ENCODE results near the gene CEP120.
"Not testable (repeated sequence)": the region's sequence is repeated elsewhere in the genome, so short reads cannot be mapped to it uniquely, and the experiment has no call there.

CEP120 gene

DNA sequence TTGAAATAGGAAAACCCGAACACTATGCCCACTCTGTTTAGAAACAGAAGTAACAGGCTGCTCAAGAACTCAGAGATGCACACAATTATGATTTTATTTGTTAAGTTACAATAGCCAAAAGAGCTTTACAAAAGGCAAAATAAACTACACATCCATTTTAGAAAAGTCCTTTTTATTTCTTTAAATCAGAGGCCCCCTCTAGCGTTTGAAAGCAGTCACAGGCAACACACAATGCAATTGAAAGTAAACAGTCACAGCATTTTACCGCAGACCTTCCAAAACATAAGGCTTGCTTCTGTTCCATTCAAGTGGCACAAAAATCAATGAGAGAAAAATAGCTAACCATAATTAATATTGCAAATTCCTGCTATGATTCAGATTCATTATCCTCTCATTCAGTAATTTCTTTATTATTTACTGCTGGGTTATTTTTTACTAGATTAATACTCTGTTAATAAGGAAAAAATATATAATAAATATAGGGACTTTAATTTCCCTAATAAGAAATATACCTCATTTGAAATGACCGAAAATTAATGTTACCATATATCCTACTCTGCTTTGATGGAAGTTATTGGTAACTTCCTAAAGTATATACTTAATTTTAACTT is 78.3 kb downstream of the CEP120 start:
- no peaks in the 10 kb centered on the region for H3K9me3 ChIP-seq (ENCODE audit: insufficient read depth, low read depth, low read length)
- H3K4me3 ChIP-seq (ENCODE audit: low read length): no peak overlapping the region
- H3K4me1 ChIP-seq (ENCODE audit: insufficient read depth, low read length): no peaks in the 10 kb centered on the region
- H3K36me3 ChIP-seq (ENCODE audit: insufficient read depth, low read depth, low read length): peaks cover 26% of the 10 kb centered on the region
- H3K27me3 ChIP-seq (ENCODE audit: insufficient read depth, low read length): no peaks in the 10 kb centered on the region
- H3K27ac ChIP-seq (ENCODE audit: low read length): no peak overlapping the region
- H3K9ac ChIP-seq (ENCODE audit: low read depth, low read length): no peak overlapping the region

DNA sequence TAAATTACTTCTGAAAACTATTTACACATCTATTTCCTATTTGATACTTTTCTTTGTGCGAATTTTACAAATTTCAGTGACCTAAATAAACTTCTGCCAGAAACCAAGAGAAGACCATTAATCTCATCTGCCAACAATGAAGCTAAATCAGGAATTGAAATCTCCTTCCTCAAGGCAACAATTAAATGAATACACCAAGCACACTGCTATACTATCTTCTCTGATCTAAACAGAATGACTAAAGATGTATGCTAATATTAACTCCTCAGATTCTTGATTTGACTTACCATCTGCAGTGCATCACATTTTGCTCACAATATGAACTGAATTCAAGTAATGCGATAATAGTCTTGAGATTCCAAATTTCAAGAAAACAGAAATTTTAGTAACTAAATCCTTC is 82.3 kb downstream of the CEP120 start:
- H3K4me3 ChIP-seq (ENCODE audit: low read length): no peak overlapping the region
- H3K27ac ChIP-seq (ENCODE audit: low read length): no peak overlapping the region
- no peaks in the 10 kb centered on the region for H3K27me3 ChIP-seq (ENCODE audit: insufficient read depth, low read length)
- H3K9me3 ChIP-seq (ENCODE audit: insufficient read depth, low read depth, low read length): no peaks in the 10 kb centered on the region
- no peak overlapping the region for H3K9ac ChIP-seq (ENCODE audit: low read depth, low read length)
- H3K36me3 ChIP-seq (ENCODE audit: insufficient read depth, low read depth, low read length): peaks cover 6% of the 10 kb centered on the region; the same call in 1 of the 2 replicates
- H3K4me1 ChIP-seq (ENCODE audit: insufficient read depth, low read length): no peaks in the 10 kb centered on the region

DNA sequence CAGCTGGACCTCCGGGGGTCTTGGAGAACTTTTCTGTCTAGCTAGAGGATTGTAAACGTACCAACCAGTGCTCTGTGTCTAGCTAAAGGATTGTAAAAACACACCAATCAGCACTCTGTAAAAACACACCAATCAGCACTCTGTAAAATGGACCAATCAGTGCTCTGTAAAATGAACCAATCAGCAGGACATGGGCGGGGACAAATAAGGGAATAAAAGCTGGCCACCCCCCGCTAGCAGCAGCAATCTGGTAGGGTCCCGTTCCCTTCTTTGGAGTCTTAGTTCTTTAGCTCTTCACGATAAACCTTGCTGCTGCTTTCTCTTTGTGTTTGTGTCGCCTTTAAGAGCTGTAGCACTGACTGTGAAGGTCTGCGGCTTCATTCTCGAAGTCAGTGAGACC is 114.8 kb downstream of the CEP120 start:
- not testable (repeated sequence) for H3K36me3 ChIP-seq (ENCODE audit: insufficient read depth, low read depth, low read length); H3K4me3 ChIP-seq (ENCODE audit: low read length); H3K9ac ChIP-seq (ENCODE audit: low read depth, low read length); H3K27me3 ChIP-seq (ENCODE audit: insufficient read depth, low read length); H3K9me3 ChIP-seq (ENCODE audit: insufficient read depth, low read depth, low read length); H3K27ac ChIP-seq (ENCODE audit: low read length); H3K4me1 ChIP-seq (ENCODE audit: insufficient read depth, low read length)

GRCh38 chr5:123305751-123306150 is 117.5 kb downstream of the CEP120 start:
- H3K4me3 ChIP-seq (ENCODE audit: low read length): no peak overlapping the region
- no peaks in the 10 kb centered on the region for H3K9me3 ChIP-seq (ENCODE audit: insufficient read depth, low read depth, low read length)
- no peak overlapping the region for H3K27ac ChIP-seq (ENCODE audit: low read length)
- no peaks in the 10 kb centered on the region for H3K36me3 ChIP-seq (ENCODE audit: insufficient read depth, low read depth, low read length)
- H3K27me3 ChIP-seq (ENCODE audit: insufficient read depth, low read length): no peaks in the 10 kb centered on the region
- H3K9ac ChIP-seq (ENCODE audit: low read depth, low read length): no peak overlapping the region
- peaks cover 1% of the 10 kb centered on the region; the same call in 1 of the 2 replicates for H3K4me1 ChIP-seq (ENCODE audit: insufficient read depth, low read length)

DNA sequence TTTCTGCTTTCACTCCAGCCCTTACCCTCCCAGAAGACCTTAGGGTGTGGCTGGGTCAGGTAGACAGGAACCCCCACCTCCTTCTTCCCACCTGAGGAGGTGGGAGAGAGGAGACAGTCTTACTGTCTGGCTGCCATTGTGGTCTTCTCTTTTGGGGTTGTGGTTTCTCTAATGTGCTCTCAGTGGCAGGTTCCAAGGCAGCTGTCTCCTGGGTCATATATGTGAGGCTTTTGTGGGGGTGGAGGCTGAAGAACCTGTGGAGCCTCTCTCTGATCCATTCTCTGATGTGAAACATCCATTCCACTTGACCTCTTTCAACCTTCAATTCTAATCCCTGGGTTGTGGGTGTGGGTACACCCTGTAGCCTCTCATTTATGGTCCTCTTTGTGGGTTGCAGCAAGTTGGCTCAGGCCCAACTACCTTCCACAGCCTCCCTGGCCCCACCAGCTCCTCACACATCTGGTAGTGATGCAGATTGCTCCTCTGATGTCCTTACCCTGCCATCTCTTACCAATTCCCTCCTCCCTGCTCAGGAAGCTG is 118.4 kb downstream of the CEP120 start:
- Histone ChIP-seq H3K4me3 (ENCODE audit: low read length) (no peak overlapping the region), H3K9ac (ENCODE audit: low read depth, low read length) (no peak overlapping the region), H3K4me1 (ENCODE audit: insufficient read depth, low read length) (peaks cover 6% of the 10 kb centered on the region; the same call in 1 of the 2 replicates), H3K9me3 (ENCODE audit: insufficient read depth, low read depth, low read length) (no peaks in the 10 kb centered on the region), H3K27me3 (ENCODE audit: insufficient read depth, low read length) (no peaks in the 10 kb centered on the region), H3K27ac (ENCODE audit: low read length) (no peak overlapping the region), H3K36me3 (ENCODE audit: insufficient read depth, low read depth, low read length) (no peaks in the 10 kb centered on the region)

DNA sequence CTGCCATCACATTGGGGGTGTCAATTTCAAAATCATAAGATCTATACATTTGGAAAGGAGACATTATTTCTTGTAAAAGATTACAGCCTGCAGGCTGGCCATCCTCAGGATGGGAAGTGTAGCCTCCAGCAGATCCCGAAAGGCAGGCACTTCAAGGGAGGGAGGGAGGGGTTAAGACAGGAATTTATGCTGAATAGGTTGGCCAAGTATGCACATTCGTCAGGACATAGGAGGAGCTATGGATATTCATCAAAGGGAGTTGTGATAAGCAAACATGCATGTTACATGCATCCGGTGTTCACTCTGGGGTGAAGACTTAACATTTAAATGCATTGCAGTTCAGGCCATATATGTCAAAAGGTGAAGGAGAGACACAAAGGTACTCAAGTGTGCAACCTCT is 119.4 kb downstream of the CEP120 start:
- H3K36me3 ChIP-seq (ENCODE audit: insufficient read depth, low read depth, low read length): no peaks in the 10 kb centered on the region
- no peaks in the 10 kb centered on the region for H3K27me3 ChIP-seq (ENCODE audit: insufficient read depth, low read length)
- no peak overlapping the region for H3K9ac ChIP-seq (ENCODE audit: low read depth, low read length)
- H3K9me3 ChIP-seq (ENCODE audit: insufficient read depth, low read depth, low read length): no peaks in the 10 kb centered on the region
- no peak overlapping the region for H3K4me3 ChIP-seq (ENCODE audit: low read length)
- H3K27ac ChIP-seq (ENCODE audit: low read length): no peak overlapping the region
- peaks cover 12% of the 10 kb centered on the region; the same call in 1 of the 2 replicates for H3K4me1 ChIP-seq (ENCODE audit: insufficient read depth, low read length)

DNA sequence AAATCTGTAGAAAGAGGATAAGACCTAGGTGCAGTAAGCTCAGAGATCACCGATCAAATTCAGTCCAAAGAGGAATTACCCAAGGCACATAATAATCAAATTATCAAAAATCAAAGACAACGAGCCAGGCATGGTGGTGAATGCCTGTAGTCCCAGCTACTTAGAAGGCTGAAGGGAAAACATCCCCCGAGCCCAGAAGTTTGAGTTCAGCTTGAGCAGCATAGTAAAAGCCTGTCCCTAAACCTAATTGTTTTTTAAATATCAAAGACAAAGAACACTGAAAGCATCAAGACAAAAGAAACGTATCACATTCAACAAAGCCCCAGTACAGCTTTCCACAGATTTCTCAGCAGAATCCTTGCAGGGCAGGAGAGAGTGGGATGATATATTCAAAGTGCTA is 122.9 kb downstream of the CEP120 start:
- H3K4me1 ChIP-seq (ENCODE audit: insufficient read depth, low read length): peaks cover 21% of the 10 kb centered on the region; the same call in 1 of the 2 replicates
- no peak overlapping the region for H3K27ac ChIP-seq (ENCODE audit: low read length)
- H3K9me3 ChIP-seq (ENCODE audit: insufficient read depth, low read depth, low read length): no peaks in the 10 kb centered on the region
- no peak overlapping the region for H3K9ac ChIP-seq (ENCODE audit: low read depth, low read length)
- H3K27me3 ChIP-seq (ENCODE audit: insufficient read depth, low read length): no peaks in the 10 kb centered on the region
- H3K36me3 ChIP-seq (ENCODE audit: insufficient read depth, low read depth, low read length): no peaks in the 10 kb centered on the region
- no peak overlapping the region for H3K4me3 ChIP-seq (ENCODE audit: low read length)

DNA sequence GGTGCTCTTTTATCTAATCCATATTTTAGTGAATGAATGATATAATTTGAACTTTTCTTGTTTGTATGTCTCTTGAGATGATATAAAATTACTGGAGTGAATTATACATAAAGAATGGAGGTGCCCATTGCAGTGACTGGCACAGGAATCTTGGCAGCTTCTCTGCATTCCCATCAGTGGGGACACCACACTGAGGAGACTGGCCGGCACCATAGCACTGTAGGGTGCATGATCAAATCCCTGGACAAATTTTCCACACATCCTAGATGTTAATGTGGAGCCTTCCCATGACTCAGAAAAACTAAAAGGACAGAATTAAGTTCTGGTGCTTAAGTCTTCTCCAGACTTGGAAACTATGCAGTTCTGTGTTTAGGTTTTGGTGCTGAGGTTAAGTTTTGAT is 124.1 kb downstream of the CEP120 start:
- Histone ChIP-seq H3K27me3 (ENCODE audit: insufficient read depth, low read length) (no peaks in the 10 kb centered on the region), H3K36me3 (ENCODE audit: insufficient read depth, low read depth, low read length) (no peaks in the 10 kb centered on the region), H3K9ac (ENCODE audit: low read depth, low read length) (no peak overlapping the region), H3K9me3 (ENCODE audit: insufficient read depth, low read depth, low read length) (no peaks in the 10 kb centered on the region), H3K4me1 (ENCODE audit: insufficient read depth, low read length) (peaks cover 21% of the 10 kb centered on the region; the same call in 1 of the 2 replicates), H3K4me3 (ENCODE audit: low read length) (no peak overlapping the region), H3K27ac (ENCODE audit: low read length) (no peak overlapping the region)

DNA sequence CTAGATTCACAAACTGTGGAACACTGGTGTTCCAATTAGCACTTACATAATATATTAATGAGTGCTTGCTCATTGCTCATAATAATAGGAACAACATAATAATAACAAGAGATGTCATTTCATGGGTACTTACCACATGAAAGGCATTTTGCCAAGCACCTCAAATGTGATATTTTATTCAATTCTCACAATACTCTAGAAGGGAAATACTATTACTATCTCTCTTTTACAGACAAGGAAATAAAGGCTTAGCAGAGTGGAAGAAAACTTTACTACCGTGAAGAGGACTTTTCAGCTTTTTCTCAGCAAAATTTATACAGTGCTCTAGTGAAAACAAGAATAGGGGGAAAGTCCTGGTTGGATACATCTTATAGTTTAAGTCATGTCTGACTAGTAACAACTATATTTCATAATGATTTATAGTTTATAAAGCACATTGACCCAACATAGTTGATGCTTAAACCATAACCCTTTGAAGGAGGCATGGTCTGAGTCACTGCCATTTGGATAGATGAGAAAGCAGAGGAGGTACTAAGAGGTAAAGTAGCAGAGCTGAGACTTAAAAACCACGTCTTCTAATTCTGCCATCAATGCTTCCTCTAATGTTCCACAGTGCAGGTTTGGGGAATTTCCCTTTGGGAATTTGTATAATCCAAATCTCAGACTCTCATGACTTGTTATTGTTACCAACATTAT is 124.7 kb downstream of the CEP120 start:
- Histone ChIP-seq H3K27me3 (ENCODE audit: insufficient read depth, low read length) (no peaks in the 10 kb centered on the region), H3K4me1 (ENCODE audit: insufficient read depth, low read length) (peaks cover 21% of the 10 kb centered on the region; the same call in 1 of the 2 replicates), H3K27ac (ENCODE audit: low read length) (no peak overlapping the region), H3K9ac (ENCODE audit: low read depth, low read length) (no peak overlapping the region), H3K9me3 (ENCODE audit: insufficient read depth, low read depth, low read length) (no peaks in the 10 kb centered on the region), H3K4me3 (ENCODE audit: low read length) (no peak overlapping the region), H3K36me3 (ENCODE audit: insufficient read depth, low read depth, low read length) (no peaks in the 10 kb centered on the region)

- no peaks in the 10 kb centered on the region for H3K36me3 ChIP-seq (ENCODE audit: insufficient read depth, low read depth, low read length)
- no peak overlapping the region for H3K4me3 ChIP-seq (ENCODE audit: low read length)
- H3K27ac ChIP-seq (ENCODE audit: low read length): no peak overlapping the region
- no peak overlapping the region for H3K9ac ChIP-seq (ENCODE audit: low read depth, low read length)
- H3K9me3 ChIP-seq (ENCODE audit: insufficient read depth, low read depth, low read length): no peaks in the 10 kb centered on the region
- H3K27me3 ChIP-seq (ENCODE audit: insufficient read depth, low read length): no peaks in the 10 kb centered on the region
- H3K4me1 ChIP-seq (ENCODE audit: insufficient read depth, low read length): peaks cover 21% of the 10 kb centered on the region; the same call in 1 of the 2 replicates
Observed at GRCh38 chr5:123297866-123298265, 125.3 kb downstream of the CEP120 start.

GRCh38 chr5:123297198-123297831 is 125.9 kb downstream of the CEP120 start:
- Histone ChIP-seq H3K4me3 (ENCODE audit: low read length) (no peak overlapping the region), H3K27me3 (ENCODE audit: insufficient read depth, low read length) (no peaks in the 10 kb centered on the region), H3K27ac (ENCODE audit: low read length) (no peak overlapping the region), H3K9ac (ENCODE audit: low read depth, low read length) (no peak overlapping the region), H3K9me3 (ENCODE audit: insufficient read depth, low read depth, low read length) (no peaks in the 10 kb centered on the region), H3K36me3 (ENCODE audit: insufficient read depth, low read depth, low read length) (no peaks in the 10 kb centered on the region), H3K4me1 (ENCODE audit: insufficient read depth, low read length) (peaks cover 21% of the 10 kb centered on the region; the same call in 1 of the 2 replicates)
